ENCODE measurements around the gene AGMO.

DNA sequence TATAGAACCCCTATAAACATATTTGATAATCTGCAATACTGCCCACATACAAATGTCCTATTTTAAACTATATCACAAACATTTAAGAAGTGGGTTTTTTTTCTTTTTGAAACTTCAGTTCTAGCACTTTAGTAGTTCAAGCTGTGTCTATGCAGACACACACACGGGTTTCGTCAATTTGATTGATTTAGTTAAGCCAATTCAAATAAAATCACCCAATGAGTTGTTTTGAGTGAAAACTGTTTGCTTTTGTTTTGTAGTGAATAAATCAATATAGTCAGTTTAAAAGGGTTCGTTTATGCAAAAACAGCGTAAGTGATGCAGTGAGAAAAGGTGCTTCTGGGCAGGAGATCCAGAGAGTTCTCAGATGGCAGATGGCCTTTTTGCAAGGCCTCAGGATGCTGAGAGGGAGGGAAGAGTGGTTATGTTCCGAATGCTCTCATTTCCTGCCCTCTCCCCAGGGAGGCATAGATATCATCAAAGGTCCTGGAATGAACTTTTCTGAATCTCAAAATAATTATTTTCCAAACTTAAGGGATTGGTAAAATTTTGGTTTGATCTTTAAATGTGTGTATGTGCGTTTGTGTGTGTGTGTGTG is 102.7 kb downstream of the AGMO start:
- TF ChIP-seq, protein P1, sequence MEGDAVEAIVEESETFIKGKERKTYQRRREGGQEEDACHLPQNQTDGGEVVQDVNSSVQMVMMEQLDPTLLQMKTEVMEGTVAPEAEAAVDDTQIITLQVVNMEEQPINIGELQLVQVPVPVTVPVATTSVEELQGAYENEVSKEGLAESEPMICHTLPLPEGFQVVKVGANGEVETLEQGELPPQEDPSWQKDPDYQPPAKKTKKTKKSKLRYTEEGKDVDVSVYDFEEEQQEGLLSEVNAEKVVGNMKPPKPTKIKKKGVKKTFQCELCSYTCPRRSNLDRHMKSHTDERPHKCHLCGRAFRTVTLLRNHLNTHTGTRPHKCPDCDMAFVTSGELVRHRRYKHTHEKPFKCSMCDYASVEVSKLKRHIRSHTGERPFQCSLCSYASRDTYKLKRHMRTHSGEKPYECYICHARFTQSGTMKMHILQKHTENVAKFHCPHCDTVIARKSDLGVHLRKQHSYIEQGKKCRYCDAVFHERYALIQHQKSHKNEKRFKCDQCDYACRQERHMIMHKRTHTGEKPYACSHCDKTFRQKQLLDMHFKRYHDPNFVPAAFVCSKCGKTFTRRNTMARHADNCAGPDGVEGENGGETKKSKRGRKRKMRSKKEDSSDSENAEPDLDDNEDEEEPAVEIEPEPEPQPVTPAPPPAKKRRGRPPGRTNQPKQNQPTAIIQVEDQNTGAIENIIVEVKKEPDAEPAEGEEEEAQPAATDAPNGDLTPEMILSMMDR (conservative IDR thresholded peaks at IDR 0.05; ENCODE audit: low read depth in 2 of 2) = no peak
- TF ChIP-seq CREB1 (CRISPR knock-in tag; IDR thresholded peaks at IDR 0.05; ENCODE audit: low read depth) (no peak), EZH2phosphoT487 (IDR thresholded peaks at IDR 0.05; ENCODE audit: unreplicated experiment) (no peak), EZH2 (IDR thresholded peaks at IDR 0.05; ENCODE audit: low read depth, unreplicated experiment) (no peak), JUNB (IDR thresholded peaks at IDR 0.05; ENCODE audit: unreplicated experiment) (no peak), POLR2AphosphoS5 (IDR thresholded peaks at IDR 0.05; ENCODE audit: low read depth) (no peak)
- TF ChIP-seq, protein P2, sequence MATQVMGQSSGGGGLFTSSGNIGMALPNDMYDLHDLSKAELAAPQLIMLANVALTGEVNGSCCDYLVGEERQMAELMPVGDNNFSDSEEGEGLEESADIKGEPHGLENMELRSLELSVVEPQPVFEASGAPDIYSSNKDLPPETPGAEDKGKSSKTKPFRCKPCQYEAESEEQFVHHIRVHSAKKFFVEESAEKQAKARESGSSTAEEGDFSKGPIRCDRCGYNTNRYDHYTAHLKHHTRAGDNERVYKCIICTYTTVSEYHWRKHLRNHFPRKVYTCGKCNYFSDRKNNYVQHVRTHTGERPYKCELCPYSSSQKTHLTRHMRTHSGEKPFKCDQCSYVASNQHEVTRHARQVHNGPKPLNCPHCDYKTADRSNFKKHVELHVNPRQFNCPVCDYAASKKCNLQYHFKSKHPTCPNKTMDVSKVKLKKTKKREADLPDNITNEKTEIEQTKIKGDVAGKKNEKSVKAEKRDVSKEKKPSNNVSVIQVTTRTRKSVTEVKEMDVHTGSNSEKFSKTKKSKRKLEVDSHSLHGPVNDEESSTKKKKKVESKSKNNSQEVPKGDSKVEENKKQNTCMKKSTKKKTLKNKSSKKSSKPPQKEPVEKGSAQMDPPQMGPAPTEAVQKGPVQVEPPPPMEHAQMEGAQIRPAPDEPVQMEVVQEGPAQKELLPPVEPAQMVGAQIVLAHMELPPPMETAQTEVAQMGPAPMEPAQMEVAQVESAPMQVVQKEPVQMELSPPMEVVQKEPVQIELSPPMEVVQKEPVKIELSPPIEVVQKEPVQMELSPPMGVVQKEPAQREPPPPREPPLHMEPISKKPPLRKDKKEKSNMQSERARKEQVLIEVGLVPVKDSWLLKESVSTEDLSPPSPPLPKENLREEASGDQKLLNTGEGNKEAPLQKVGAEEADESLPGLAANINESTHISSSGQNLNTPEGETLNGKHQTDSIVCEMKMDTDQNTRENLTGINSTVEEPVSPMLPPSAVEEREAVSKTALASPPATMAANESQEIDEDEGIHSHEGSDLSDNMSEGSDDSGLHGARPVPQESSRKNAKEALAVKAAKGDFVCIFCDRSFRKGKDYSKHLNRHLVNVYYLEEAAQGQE (IDR thresholded peaks at IDR 0.05; ENCODE audit: unreplicated experiment) = no peak
- TF ChIP-seq, protein P3, sequence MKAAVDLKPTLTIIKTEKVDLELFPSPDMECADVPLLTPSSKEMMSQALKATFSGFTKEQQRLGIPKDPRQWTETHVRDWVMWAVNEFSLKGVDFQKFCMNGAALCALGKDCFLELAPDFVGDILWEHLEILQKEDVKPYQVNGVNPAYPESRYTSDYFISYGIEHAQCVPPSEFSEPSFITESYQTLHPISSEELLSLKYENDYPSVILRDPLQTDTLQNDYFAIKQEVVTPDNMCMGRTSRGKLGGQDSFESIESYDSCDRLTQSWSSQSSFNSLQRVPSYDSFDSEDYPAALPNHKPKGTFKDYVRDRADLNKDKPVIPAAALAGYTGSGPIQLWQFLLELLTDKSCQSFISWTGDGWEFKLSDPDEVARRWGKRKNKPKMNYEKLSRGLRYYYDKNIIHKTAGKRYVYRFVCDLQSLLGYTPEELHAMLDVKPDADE (IDR thresholded peaks at IDR 0.05) = no peak
